MV-4-11 (cell line): ENCODE measurements around the gene MAPT.
"Not testable (repeated sequence)": the region's sequence is repeated elsewhere in the genome, so short reads cannot be mapped to it uniquely, and the experiment has no call there.

ENCODE experiments used
- DNase-seq: peaks from one replicate; lab custom pipeline; 2025; lab: John Stamatoyannopoulos, UW

The MAPT gene

DNA sequence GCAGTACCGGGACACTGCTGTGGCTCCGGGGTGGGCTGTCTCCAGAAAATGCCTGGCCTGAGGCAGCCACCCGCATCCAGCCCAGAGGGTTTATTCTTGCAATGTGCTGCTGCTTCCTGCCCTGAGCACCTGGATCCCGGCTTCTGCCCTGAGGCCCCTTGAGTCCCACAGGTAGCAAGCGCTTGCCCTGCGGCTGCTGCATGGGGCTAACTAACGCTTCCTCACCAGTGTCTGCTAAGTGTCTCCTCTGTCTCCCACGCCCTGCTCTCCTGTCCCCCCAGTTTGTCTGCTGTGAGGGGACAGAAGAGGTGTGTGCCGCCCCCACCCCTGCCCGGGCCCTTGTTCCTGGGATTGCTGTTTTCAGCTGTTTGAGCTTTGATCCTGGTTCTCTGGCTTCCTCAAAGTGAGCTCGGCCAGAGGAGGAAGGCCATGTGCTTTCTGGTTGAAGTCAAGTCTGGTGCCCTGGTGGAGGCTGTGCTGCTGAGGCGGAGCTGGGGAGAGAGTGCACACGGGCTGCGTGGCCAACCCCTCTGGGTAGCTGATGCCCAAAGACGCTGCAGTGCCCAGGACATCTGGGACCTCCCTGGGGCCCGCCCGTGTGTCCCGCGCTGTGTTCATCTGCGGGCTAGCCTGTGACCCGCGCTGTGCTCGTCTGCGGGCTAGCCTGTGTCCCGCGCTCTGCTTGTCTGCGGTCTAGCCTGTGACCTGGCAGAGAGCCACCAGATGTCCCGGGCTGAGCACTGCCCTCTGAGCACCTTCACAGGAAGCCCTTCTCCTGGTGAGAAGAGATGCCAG is 117.6 kb downstream of the MAPT start:
- DNase-seq = no peak

DNA sequence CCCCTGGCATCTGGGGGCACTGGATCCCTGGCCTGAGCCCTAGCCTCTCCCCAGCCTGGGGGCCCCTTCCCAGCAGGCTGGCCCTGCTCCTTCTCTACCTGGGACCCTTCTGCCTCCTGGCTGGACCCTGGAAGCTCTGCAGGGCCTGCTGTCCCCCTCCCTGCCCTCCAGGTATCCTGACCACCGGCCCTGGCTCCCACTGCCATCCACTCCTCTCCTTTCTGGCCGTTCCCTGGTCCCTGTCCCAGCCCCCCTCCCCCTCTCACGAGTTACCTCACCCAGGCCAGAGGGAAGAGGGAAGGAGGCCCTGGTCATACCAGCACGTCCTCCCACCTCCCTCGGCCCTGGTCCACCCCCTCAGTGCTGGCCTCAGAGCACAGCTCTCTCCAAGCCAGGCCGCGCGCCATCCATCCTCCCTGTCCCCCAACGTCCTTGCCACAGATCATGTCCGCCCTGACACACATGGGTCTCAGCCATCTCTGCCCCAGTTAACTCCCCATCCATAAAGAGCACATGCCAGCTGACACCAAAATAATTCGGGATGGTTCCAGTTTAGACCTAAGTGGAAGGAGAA is 118.2 kb downstream of the MAPT start:
- no peak for DNase-seq

DNA sequence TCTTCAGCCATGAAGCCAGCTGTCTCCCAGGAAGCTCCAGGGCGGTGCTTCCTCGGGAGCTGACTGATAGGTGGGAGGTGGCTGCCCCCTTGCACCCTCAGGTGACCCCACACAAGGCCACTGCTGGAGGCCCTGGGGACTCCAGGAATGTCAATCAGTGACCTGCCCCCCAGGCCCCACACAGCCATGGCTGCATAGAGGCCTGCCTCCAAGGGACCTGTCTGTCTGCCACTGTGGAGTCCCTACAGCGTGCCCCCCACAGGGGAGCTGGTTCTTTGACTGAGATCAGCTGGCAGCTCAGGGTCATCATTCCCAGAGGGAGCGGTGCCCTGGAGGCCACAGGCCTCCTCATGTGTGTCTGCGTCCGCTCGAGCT is 118.8 kb downstream of the MAPT start:
- DNase-seq = no peak

DNA sequence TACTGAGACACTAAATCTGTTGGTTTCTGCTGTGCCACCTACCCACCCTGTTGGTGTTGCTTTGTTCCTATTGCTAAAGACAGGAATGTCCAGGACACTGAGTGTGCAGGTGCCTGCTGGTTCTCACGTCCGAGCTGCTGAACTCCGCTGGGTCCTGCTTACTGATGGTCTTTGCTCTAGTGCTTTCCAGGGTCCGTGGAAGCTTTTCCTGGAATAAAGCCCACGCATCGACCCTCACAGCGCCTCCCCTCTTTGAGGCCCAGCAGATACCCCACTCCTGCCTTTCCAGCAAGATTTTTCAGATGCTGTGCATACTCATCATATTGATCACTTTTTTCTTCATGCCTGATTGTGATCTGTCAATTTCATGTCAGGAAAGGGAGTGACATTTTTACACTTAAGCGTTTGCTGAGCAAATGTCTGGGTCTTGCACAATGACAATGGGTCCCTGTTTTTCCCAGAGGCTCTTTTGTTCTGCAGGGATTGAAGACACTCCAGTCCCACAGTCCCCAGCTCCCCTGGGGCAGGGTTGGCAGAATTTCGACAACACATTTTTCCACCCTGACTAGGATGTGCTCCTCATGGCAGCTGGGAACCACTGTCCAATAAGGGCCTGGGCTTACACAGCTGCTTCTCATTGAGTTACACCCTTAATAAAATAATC is 119.3 kb downstream of the MAPT start:
- no peak for DNase-seq

DNA sequence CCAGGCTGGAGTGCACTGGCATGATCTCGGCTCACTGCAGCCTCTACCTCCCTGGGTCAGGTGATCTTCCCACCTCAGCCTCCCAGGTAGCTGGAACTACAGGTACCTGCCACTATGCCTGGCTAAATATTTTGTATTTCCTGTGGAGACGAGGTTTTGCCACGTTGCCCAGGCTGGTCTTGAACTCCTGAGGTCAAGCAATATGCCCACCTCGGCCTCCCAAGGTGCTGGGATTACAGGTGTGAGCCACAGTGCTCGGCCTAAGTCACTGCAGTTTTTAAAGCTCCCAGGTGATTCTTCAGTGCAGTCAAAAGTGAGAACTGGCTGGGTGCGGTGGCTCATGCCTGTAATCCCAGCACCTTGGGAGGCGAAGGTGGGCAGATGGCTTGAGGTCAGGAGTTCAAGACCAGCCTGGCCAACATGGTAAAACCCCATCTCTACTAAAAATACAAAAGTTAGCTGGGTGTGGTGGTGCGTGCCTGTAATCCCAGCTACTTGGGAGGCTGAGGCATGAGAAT is 125.1 kb downstream of the MAPT start:
- DNase-seq = not testable (repeated sequence)

DNA sequence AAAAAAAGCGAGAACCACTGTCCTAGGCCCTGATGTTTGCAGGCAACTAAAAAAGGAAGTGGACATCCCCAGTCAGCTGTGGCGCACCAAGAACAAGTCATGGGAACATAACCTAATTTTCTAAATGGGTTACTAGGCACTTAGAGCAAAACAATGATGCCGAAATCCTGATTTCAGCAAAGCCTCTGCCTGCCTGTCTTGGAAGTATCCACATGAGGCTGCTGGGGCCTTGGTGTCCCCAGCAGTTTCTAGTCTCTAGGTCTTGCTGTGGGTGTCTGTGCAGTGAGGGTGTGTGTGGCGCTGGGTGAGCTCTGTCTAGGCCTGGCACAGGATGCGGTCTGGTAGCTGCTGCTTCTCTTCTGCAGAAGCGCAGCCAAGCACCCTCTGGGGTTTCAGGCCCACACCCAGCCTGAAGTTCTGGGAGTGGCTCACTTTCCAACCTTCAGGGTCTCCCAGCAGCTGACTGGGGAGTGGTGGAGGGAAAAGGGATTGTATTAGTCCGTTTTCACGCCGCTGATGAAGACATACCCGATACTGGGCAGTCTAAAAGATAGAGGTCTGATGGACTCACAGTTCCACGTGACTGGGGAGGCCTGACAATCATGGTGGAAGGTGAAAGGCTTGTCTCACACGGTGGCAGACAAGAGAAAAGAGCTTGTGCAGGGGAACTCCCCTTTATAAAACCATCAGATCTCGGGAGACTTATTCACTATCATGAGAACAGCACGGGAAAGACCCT is 125.8 kb downstream of the MAPT start:
- peak; percentile 64 for DNase-seq

DNA sequence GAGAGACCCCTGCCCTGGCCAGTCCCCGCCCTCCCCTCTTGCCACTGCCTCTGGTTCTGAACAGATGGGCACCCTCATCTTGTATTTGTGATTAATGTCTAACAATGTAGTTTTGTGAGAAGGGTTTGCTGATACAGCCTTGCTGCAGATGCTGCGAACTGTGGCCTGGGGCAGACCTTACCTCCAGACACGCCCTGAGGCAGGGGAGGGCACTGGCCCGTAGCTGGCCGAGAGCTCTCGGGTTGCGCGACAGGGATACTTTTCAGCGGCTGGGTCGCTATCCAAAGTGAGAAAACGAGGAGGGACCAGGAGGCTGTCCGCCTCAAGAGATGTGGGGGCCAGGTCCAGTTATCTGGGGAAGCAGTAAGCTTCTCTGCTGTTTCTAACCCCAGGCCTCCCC is 126.6 kb downstream of the MAPT start:
- no peak for DNase-seq

DNA sequence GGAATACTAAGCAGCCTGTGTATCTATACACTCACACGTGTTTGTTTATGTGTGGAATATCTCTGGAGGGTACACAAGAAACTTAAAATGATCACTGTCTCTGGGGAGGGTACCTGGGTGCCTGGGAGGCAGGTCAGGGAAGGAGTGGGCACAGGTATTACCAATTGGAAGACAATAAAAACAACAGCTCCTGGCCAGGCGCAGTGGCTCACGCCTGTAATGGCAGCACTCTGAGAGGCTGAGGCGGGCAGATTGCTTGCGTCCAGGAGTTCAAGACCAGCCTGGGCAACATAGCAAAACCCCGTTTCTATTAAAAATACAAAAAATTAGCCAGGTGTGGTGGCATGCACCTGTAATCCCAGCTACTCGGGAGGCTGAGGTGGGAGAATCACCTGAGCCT is 129.0 kb downstream of the MAPT start:
- DNase-seq = not testable (repeated sequence)

DNA sequence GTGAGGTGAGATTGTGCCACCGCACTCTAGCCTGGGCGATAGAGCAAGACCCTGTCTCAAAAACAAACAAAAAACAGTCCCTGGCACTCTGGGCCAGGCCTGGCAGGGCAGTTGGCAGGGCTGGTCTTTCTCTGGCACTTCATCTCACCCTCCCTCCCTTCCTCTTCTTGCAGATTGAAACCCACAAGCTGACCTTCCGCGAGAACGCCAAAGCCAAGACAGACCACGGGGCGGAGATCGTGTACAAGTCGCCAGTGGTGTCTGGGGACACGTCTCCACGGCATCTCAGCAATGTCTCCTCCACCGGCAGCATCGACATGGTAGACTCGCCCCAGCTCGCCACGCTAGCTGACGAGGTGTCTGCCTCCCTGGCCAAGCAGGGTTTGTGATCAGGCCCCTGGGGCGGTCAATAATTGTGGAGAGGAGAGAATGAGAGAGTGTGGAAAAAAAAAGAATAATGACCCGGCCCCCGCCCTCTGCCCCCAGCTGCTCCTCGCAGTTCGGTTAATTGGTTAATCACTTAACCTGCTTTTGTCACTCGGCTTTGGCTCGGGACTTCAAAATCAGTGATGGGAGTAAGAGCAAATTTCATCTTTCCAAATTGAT is 129.5 kb downstream of the MAPT start:
- DNase-seq = peak; percentile 7

DNA sequence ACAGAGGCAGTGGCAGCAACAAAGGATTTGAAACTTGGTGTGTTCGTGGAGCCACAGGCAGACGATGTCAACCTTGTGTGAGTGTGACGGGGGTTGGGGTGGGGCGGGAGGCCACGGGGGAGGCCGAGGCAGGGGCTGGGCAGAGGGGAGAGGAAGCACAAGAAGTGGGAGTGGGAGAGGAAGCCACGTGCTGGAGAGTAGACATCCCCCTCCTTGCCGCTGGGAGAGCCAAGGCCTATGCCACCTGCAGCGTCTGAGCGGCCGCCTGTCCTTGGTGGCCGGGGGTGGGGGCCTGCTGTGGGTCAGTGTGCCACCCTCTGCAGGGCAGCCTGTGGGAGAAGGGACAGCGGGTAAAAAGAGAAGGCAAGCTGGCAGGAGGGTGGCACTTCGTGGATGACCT is 130.2 kb downstream of the MAPT start:
- DNase-seq = no peak

DNA sequence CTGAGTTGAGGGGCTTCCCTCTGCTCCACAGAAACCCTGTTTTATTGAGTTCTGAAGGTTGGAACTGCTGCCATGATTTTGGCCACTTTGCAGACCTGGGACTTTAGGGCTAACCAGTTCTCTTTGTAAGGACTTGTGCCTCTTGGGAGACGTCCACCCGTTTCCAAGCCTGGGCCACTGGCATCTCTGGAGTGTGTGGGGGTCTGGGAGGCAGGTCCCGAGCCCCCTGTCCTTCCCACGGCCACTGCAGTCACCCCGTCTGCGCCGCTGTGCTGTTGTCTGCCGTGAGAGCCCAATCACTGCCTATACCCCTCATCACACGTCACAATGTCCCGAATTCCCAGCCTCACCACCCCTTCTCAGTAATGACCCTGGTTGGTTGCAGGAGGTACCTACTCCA is 130.7 kb downstream of the MAPT start:
- no peak for DNase-seq

DNA sequence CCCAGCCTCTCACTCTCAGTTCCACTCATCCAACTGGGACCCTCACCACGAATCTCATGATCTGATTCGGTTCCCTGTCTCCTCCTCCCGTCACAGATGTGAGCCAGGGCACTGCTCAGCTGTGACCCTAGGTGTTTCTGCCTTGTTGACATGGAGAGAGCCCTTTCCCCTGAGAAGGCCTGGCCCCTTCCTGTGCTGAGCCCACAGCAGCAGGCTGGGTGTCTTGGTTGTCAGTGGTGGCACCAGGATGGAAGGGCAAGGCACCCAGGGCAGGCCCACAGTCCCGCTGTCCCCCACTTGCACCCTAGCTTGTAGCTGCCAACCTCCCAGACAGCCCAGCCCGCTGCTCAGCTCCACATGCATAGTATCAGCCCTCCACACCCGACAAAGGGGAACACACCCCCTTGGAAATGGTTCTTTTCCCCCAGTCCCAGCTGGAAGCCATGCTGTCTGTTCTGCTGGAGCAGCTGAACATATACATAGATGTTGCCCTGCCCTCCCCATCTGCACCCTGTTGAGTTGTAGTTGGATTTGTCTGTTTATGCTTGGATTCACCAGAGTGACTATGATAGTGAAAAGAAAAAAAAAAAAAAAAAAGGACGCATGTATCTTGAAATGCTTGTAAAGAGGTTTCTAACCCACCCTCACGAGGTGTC is 131.3 kb downstream of the MAPT start:
- no peak for DNase-seq

DNA sequence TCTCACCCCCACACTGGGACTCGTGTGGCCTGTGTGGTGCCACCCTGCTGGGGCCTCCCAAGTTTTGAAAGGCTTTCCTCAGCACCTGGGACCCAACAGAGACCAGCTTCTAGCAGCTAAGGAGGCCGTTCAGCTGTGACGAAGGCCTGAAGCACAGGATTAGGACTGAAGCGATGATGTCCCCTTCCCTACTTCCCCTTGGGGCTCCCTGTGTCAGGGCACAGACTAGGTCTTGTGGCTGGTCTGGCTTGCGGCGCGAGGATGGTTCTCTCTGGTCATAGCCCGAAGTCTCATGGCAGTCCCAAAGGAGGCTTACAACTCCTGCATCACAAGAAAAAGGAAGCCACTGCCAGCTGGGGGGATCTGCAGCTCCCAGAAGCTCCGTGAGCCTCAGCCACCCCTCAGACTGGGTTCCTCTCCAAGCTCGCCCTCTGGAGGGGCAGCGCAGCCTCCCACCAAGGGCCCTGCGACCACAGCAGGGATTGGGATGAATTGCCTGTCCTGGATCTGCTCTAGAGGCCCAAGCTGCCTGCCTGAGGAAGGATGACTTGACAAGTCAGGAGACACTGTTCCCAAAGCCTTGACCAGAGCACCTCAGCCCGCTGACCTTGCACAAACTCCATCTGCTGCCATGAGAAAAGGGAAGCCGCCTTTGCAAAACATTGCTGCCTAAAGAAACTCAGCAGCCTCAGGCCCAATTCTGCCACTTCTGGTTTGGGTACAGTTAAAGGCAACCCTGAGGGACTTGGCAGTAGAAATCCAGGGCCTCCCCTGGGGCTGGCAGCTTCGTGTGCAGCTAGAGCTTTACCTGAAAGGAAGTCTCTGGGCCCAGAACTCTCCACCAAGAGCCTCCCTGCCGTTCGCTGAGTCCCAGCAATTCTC is 132.1 kb downstream of the MAPT start:
- peak; percentile 71 for DNase-seq

DNA sequence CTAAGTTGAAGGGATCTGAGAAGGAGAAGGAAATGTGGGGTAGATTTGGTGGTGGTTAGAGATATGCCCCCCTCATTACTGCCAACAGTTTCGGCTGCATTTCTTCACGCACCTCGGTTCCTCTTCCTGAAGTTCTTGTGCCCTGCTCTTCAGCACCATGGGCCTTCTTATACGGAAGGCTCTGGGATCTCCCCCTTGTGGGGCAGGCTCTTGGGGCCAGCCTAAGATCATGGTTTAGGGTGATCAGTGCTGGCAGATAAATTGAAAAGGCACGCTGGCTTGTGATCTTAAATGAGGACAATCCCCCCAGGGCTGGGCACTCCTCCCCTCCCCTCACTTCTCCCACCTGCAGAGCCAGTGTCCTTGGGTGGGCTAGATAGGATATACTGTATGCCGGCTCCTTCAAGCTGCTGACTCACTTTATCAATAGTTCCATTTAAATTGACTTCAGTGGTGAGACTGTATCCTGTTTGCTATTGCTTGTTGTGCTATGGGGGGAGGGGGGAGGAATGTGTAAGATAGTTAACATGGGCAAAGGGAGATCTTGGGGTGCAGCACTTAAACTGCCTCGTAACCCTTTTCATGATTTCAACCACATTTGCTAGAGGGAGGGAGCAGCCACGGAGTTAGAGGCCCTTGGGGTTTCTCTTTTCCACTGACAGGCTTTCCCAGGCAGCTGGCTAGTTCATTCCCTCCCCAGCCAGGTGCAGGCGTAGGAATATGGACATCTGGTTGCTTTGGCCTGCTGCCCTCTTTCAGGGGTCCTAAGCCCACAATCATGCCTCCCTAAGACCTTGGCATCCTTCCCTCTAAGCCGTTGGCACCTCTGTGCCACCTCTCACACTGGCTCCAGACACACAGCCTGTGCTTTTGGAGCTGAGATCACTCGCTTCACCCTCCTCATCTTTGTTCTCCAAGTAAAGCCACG is 133.0 kb downstream of the MAPT start:
- peak; percentile 63 for DNase-seq

DNA sequence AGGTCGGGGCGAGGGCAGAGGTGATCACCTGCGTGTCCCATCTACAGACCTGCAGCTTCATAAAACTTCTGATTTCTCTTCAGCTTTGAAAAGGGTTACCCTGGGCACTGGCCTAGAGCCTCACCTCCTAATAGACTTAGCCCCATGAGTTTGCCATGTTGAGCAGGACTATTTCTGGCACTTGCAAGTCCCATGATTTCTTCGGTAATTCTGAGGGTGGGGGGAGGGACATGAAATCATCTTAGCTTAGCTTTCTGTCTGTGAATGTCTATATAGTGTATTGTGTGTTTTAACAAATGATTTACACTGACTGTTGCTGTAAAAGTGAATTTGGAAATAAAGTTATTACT is 133.6 kb downstream of the MAPT start:
- no peak for DNase-seq

DNA sequence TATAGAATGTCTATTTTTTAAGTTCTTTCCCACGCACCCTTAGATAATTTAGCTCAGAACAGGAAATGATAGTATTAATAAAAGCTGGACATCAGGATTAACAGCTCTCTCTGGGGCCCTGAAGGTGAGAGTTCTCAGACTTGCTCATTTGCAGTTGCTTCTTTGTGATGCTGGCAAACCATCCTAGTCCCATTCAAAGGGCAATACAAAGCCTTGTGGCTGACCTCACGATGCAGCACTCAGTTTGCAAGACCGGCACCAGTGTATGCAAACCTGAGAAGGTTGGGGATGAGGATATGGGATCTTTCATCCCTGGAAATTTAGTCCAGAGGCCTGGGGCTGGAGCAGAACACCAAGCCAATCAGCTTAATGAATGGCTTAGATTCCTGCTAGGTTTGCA is 134.0 kb downstream of the MAPT start:
- no peak for DNase-seq

DNA sequence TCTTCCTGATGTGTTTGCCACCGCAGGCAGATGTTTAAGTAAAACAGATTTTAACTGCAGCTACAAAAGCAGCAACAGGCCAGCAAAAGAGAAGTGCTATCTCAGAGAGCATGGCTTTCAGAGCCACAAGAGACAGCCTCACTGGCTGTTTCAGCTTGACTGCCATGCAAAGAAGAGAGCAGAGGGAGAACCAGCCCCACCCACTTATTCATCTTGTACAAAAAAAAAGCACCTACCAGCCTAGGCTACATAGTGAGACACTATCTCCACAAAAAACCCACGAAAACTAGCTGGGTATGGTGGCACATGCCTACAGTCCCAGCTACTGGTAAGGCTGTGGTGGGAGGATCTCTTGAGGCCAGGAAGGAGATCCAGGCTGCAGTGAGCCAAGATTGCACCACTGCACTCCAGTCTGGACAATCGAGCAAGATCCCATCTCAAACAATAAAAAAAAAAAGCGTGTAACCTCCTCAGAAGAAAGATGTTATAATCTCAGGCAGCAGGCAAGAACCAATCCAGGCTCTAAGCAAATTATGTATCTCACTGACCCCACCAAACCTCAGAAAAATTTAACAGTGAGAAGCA is 134.7 kb downstream of the MAPT start:
- peak; percentile 30 for DNase-seq

DNA sequence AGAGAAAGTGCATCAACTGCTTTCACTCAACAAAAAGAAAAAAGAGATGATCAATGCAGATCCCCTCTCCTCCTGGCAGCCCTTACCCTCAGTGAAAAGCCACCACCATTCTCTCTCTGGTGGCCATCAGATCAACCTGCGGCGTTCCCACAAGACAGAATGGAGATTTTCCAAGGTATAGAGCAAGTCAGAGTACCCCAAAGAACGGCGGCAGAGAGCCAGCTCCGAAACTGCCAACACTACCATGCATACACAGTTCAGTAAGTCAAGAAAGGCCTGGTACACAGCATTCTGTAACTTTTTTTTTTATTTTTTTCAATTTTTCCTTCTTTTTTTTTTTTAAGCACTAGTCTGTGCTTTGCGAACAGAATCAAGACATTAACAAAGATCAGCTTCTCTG is 135.3 kb downstream of the MAPT start:
- no peak for DNase-seq

DNA sequence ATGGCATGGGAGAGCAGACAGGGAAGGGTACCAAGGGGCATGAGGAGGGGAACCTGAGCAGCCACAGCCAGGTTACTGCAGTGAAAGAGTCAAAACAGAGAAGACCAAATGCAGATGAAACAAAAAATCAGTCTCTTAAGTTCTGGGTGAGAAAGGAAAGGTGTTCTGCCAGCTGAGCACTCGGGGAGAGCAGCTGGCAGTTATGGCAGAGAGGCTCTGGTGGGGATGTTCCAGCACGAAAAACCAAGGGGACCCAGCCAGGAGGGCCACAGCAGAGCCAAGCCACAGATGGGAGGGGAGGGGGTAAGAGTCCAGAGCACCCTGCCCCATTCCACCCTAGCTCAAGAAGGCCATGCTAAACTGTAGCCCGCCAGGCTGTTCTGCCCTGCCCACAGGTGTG is 136.4 kb downstream of the MAPT start:
- DNase-seq = no peak
